HCEC 1CT (cell line): Measurements from ENCODE around the gene ZNF521.

ENCODE experiments used
- DNase-seq: peaks from one replicate; pipeline ENCODE4 v3.0.0-alpha.2; 2017

ZNF521 gene

DNA sequence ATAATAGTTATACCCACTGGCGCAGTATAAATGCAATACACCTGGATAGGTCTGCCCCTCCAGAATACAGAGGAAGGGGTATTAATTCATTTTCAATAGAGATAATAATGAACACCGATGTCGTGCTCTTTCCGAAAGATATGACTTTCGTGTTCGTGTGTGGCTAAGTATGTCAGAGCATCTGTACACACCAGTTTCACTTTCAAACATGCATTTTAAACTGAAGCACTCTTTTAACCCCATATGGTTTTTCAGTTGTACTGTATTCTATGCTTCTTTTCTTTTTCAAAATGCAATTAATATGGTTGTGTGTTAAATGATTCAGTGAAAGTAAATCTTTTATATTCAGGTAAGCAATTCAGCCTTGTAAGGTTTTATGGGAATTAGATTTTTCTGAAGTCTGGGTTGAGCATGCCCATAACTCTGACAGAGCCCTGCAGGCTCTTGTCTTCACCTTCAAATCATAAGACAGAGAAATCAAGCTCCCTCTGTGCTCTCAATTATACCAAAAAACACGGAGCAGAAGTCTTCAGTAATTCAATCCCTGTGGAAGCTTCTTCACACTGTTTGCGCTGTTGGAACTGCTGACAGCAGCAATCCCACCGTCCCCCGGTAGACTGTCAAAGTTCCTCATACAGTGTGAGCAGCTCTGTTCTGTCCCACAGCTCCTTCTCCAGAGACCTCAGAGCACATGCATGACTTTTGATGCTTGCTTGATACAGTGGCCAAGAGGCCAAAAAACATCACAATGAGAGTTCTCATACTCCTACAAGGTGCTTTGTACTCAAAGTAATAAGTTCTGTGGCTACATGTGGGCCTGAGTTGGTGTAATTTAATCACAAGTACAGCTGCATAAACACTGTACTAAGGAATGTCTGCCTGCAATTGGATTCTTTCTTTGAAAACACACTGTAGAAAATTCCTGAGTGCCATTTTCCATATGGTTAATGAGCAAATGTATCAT, 186.8 kb downstream of the ZNF521 start:
- peak; percentile 12 for DNase-seq

GRCh38 chr18:25164211-25164847, 187.6 kb downstream of the ZNF521 start:
- DNase-seq: no peak

DNA sequence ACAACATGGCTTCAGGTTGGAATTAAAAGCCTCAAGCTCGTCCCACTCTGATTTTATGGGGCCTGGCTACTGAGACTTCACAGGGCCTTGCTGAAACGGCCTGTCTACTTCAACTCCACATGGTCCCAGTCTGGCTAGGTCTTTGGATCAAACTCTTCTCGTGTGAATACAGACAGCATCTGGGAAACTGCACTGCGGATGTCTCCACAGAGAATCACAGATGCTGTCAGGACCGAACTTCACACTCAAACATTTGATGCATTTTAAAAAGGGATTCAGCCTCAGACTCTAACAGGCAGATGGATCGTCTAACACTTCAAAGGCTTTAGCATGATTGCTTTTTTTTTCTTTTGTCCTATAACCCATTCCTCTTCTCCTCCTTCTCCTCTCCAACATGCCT, 198.5 kb downstream of the ZNF521 start:
- DNase-seq: no peak

GRCh38 chr18:25147877-25148488, 204.0 kb downstream of the ZNF521 start:
- DNase-seq: no peak

GRCh38 chr18:25146512-25146910, 205.5 kb downstream of the ZNF521 start:
- DNase-seq: no peak

GRCh38 chr18:25145731-25146511, 206.0 kb downstream of the ZNF521 start:
- DNase-seq: no peak

DNA sequence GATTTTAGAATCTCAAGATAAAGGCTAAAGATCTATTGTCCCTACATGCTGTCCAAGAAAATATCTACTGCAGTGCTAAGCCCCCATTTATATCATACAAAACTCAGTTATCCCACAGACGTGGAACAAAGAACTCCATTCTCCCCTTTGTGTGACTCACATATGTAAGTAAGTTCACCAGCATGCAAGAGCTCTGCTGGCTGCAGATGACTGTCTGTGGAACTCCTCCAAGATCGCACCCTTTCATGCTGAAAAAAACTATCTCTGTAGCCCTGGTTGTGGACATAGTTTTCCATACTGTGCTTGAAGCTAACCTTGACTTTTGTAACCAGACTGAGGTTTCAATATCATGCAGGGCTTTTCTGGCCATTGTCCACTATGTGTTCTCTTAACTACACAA, 207.1 kb downstream of the ZNF521 start:
- DNase-seq: peak; percentile 31

GRCh38 chr18:25141886-25142285, 210.1 kb downstream of the ZNF521 start:
- no peak for DNase-seq

GRCh38 chr18:25141399-25141798, 210.6 kb downstream of the ZNF521 start:
- no peak for DNase-seq

DNA sequence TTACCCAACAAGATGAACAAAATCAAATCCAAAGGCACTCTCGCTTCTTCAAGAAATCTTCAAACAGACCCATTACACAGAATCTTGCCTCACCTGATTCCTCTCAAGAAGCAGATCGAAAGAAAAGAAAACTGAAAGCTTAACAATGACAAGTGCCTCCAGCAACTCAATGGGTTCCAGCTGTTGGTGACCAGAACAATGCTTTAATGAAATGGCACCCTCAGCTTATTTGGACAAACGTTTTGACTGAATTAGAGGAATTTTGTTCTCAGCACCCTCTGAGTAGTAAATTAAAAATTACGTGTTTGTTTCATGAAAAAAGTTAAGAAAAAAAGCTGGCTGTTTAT, 211.0 kb downstream of the ZNF521 start:
- no peak for DNase-seq

DNA sequence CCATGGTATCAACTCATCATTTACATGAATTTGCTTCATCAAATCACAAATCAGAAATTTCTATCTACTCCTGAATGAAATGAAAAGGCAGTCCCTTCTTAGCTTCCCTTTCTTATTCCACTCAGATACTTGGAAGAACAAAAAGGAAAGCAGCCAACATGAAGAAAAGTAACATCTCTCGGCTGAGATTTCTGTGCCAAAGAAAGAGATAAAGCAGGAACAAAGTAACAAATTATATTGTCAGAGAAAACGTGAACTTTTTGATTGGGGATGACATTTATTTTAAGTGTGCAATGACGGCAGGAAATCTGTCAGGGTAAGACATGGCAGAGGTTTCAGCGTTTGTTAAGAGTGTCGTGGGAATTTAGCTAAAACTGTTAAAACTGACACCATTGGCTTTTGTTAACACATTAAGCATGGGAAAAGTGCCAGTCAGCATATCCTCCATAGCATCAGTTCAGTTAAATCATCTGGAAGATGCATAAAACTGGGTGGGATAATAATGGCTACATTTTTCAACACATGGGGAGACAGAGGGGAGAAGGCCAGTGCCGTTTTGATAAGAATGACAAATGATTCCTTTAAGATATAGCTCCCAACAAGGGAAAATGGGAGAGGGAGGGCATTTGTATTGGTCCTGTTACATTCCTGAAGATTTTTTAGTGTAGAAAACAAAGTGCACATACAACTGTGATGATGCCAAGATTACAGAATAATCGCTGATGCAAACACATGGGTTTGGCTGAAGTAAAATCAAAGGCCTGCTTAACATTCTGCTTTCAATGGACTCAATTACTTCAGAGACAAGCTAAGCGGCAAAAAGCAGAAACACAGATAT, 211.6 kb downstream of the ZNF521 start:
- DNase-seq: no peak

- DNase-seq: no peak
These were observed 214.8 kb downstream of the ZNF521 start for GRCh38 chr18:25137197-25137472.

GRCh38 chr18:25136416-25137196, 215.4 kb downstream of the ZNF521 start:
- DNase-seq: no peak

GRCh38 chr18:25134861-25135260, 217.1 kb downstream of the ZNF521 start:
- no peak for DNase-seq

GRCh38 chr18:25133879-25134278, 218.1 kb downstream of the ZNF521 start:
- no peak for DNase-seq

DNA sequence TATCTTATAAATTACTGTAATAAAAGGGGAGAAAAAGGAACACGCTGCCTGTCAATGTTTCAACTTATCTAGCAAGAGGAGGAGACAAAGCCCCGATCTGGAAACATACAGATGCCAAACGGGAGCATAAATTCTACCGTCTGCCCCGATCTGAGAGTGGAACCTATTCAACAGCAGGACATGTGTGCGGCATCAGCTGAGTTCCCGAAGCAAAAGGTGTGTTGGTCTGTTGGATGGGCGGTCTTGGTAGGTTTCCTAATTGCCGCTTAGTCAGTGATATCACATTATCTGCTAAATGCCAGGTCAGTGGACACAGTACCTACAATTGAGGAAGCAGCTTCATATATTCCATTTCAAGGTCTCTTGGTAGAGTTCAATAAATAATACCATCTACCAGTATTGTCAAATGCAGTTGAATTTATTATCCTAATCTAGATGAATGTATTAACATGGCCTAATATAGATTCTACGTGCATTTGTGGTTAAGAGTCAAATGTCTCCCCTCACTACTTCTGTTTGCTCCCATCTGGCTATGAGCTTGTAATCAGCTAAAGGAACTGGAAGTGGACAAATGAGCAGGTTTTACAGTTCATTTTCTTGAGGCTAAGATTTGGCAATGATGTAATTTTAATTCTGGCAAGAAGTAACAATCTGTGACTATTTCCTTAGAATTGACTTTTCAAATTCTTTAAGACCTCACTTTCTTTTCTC, 219.0 kb downstream of the ZNF521 start:
- DNase-seq: no peak

DNA sequence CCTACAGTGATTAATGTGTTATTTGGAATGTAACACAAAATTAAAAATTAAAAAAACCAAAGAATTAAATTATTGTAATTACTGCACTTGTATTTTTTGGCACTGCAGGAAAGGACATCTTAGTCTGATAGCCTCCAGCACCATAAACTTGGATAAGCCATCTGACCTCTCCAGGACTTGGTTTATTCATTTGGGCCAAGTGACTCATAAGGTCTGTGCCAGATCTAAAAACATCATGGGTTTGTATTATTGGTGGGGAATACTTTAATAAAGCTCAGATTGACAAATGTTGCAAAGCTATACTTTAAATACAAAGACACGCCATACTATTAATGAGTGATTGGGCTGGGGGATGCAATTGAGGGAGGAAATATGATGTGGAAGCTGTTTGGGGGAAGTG, 225.2 kb downstream of the ZNF521 start:
- DNase-seq: no peak

DNA sequence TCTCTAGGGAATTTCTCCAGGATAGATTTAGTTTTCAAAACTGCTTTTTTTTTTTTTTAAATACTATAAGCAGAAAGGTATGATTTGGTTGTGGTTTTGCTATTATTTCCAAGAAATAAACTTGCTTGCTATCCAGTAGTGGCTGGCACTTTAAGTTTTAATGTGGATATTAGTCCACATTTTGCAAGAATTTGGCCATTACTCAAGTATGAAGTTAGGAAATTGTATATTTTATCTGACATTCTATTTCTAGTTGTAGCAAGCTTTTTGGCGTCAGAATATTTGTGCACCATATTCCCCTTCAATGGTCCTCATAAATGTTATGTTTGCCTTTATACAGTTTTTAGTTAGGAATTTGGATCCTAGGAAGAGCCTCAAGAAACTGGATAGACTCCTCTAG, 226.3 kb downstream of the ZNF521 start:
- DNase-seq: no peak

- no peak for DNase-seq
These were observed 228.3 kb downstream of the ZNF521 start for GRCh38 chr18:25123438-25124232.

DNA sequence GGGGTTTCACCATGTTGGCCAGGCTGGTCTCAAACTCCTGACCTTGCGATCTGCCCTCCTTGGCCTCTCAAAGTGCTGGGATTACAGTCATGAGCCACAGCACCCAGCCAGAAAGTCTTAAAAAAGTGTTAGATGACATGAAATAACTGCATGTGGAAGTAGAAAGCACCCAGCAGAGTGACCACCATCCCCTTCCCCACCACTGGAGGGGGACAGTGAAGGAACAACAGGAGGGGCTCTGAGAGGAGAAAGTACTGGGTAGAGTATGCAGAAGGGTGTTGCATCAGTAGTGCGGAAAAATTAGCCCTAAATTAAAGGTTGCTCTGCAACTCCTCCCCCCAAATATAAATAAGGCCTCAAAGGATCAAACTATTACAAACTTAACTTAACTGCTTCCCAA, 230.5 kb downstream of the ZNF521 start:
- DNase-seq: no peak
